Activated CD8-positive, alpha-beta memory T cell treated with anti-CD3 and anti-CD28 coated beads, Interleukin-2, amount 50 U/mL, for 1 hour (primary cell): Measurements from ENCODE around the gene KIR2DL1.
"Not testable (repeated sequence)": the region's sequence is repeated elsewhere in the genome, so short reads cannot be mapped to it uniquely, and the experiment has no call there.

Source experiments
- DNase-seq: peaks from one replicate; pipeline ENCODE4 v3.0.0-alpha.2; 2020; ENCODE audit errors: extremely low read depth

KIR2DL1 gene

GRCh38 chr19:54817670-54818536 is 48.3 kb downstream of the KIR2DL1 start:
- no peak for DNase-seq

- not testable (repeated sequence) for DNase-seq
Observed at GRCh38 chr19:54824416-54824815, 54.8 kb downstream of the KIR2DL1 start.

GRCh38 chr19:54825326-54825725 is 55.7 kb downstream of the KIR2DL1 start:
- DNase-seq: not testable (repeated sequence)

- DNase-seq: not testable (repeated sequence)
Observed at GRCh38 chr19:54828064-54828463, 58.5 kb downstream of the KIR2DL1 start.

GRCh38 chr19:54832496-54832895 is 62.9 kb downstream of the KIR2DL1 start, which contains the start of gene KIR2DS4:
TSS of gene KIR2DS4 (plus strand) at chr19:54832676.
- DNase-seq: not testable (repeated sequence)
